DND-41 (cell line): ENCODE measurements around the gene ELF3.

Source experiments
- CTCF ChIP-seq: IDR thresholded peaks from 2 replicates; pipeline ENCODE4 v1.5.1; 2012; ENCODE audit warnings: borderline replicate concordance, low read length, moderate library complexity, mild to moderate bottlenecking; ENCODE audit not compliant: poor library complexity, severe bottlenecking; ENCODE audit errors: extremely low read depth
- EZH2 ChIP-seq: IDR thresholded peaks from 3 replicates; pipeline ENCODE4 v1.6.1; 2012; ENCODE audit warnings: borderline replicate concordance, low read depth, mild to moderate bottlenecking, moderate library complexity, low read length, inconsistent platforms; ENCODE audit not compliant: severe bottlenecking

GRCh38 chr1:202046748-202047708 is 36.6 kb downstream of the ELF3 start:
- no peak for TF ChIP-seq CTCF
- no peak for TF ChIP-seq EZH2
